Stimulated activated CD8-positive, alpha-beta memory T cell treated with anti-CD3 and anti-CD28 coated beads, Interleukin-15, amount 100 ng/mL, for 1 hour (primary cell): ENCODE results near the gene DUSP15.

Source experiments
- DNase-seq: peaks from one replicate; pipeline ENCODE4 v3.0.0-alpha.2; 2020; ENCODE audit warnings: low read depth

The DUSP15 gene

DNA sequence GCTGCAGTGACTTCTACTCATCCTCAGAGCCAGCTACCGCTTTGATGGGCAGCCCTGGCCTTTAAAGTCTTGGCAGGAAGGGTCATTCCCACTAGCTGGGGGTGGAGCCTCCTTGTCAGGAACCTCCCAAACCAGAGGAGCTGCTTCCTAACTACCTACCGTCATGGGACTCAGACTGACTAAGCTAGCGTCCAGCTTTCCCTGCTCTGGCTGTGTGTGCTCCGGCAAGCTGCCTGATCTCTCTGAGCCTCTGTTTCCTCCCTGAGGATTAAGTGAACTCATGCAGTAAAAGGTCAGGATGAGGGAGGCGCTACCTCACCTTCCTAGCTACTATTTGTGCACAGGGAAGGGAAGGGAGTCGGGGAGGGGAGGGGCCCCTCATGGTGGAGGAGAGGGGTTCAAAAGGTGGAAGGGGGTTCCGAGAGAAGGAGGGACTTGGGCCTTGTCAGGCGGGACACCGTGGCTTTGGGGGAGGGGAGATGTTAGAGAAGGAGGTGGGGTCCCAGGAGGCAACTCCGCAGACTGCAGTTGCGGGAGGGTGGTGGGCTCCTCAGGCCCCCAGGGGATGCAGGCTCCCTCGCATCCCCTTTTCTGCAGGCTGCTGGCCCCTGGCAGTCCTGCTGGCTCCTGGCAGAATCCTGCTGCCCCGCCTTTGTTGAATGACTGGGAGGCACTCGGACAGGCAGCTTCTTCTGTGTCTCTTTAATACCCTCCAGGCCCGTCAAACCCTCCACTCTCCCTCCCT, 9.8 kb downstream of the DUSP15 start:
- no peak for DNase-seq

DNA sequence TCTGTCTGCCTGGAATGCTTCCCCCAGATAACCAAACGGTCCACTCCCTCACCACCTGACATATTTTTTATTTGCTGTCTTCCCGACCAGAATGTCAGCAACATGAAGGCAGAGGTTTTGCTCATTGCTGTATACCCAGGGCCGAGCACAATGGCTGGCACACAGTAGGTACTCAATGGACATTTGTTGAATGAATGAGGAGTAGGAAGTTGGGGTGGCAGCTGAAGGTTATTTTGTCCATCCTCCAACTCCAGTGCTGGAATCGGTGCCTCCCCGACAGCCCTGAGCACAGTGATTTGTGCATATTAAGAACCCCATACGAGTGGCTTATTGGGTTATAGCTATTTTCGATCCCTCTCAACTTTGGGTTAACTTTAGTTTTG, 10.3 kb downstream of the DUSP15 start:
- DNase-seq: no peak

- no peak for DNase-seq
Observed at GRCh38 chr20:31859266-31859997, 10.9 kb downstream of the DUSP15 start.

GRCh38 chr20:31858760-31859083, 11.6 kb downstream of the DUSP15 start:
- no peak for DNase-seq

GRCh38 chr20:31857861-31858759, 12.2 kb downstream of the DUSP15 start:
- DNase-seq: no peak

DNA sequence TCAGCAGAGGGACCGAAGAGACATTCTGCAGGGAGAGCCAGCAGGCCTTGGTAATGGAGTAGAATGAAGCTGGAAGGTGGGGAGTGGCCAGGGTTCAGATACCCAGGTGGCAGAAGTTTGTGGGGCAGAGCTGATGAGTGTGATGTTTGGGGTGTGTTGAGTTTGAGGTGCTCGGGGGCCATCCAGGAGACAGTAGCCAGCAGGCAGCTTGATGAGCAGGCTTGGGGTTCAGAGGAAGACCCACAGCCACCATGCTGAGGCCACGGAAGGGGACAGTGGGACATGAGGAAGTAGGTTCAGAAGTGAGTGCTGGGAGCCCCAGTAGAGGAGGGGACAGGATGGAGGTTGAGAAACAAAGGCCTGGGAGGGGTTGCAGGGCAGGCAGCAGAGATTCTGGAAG, 13.8 kb downstream of the DUSP15 start:
- DNase-seq: no peak

GRCh38 chr20:31853481-31853880, 16.8 kb downstream of the DUSP15 start:
- DNase-seq: no peak

GRCh38 chr20:31851240-31851955, 18.9 kb downstream of the DUSP15 start:
- no peak for DNase-seq

- no peak for DNase-seq
Observed at GRCh38 chr20:31849306-31849930, 20.9 kb downstream of the DUSP15 start.

DNA sequence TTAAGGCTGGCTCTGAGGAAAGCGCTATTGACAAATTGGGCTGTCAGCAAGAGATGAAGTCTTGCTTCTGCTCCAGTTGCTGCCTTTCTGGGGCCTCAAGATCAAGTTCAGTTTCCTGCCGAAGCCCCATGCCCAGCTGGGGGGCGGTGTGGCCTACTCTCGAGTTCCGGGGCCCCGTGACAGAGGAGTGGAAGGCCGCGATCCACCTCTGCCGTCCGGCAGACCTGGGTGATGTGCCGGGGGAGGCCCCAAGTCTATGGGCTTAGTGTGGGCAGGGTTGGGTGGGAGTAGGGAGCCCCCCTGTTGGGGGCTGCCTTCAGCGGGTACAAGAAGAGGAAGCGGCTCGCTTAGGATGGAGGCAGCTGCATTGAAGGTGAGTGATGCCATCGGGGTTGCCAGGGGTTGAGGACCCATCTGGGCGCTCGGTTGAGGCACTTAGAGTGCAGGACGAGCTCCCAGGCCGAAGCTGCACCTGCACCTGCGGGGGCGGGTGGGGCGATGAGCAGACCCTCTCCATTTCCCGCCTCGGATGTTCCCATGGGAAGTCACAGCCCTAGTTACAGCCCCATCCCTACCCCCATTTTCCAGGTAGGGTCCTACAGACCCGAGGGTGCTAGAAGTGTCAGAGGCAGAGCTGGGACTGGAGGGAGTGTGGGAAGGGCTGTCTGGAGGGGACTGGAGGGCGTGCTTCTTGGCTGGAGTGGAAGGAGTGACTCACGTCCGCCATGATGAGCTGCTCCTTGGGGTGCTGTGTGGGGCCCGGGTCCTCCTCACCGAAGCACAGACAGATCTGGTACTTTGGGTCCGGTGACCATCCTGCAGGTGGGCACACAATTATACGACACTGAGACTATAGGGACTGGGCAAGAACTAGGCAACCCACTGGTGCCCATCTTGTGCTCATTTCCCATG, 22.0 kb downstream of the DUSP15 start:
- DNase-seq: no peak

DNA sequence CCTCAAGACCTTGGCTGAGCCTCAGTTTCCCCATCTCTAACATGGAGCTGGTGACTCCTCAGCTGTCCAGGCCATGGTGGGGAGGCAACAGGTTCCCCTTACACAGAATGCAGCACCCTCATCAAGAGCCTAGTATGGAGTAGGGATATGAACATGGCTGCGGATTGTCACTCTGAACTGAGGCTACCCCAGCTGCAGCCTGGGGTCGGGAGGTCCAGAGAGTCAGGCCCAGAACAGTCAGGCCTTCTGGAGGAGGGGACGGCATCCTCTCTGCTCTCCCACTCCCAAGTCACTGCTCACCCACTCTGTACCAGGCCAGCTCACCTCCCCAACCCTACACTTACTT, 23.6 kb downstream of the DUSP15 start:
- no peak for DNase-seq

DNA sequence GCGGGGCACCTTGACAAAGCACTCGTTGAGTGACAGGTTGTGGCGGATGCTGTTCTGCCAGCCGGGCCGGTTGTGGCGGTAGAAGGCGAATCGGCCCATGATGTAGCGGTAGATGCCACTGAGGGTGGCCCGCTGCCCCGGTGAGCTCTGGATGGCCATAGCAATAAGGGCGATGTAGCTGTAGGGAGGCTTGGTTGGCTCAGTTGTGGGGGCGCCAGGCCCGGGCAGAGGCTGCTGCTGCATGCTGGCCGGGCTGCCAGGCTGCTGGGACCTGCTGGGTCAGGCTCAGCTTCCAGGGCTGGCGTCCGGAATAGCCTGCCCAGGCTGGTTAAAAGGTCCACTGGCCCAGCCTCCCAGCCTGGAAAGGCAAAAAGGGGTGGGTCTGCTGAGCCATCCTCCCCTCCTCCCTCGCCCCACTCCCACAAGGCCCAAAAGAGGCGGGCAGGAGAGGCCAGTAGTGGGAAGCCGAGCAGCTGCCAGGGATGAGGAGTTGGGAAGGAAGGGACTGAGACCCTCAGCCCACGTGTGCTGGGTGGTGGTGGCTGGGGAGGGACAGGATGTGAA, 24.9 kb downstream of the DUSP15 start, which contains the start of gene FOXS1:
FOXS1 (minus strand) TSS at position 305 of the 564 bp plus-strand sequence; CDS start at position 243, 62 bp downstream.
- no peak for DNase-seq

DNA sequence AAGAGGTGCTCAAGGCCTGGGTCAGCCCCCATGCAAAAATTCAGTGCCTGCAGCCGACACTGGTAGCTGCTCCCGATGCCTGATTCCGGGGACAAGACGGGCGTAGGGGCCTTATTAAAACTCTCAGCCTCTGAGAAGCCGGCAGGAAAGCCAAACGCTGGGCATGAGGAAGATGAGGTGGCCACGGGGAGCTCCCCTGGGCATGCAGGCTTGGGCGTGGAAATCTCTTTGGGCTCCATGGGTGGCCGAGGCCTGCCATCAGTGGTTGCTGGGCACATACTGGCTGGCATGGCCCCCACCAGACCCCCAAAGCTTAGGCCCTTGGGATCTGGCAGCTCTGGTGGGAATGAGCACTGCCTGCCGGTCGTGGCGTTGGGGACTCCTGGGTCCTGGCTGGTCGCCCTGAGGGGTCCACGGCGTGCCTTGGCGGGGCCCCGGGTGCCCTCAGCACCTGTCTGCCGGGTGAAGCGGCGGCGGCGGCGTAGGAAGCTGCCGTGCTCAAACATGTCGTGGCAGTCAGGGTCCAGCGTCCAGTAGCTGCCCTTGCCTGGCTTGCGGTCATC, 25.5 kb downstream of the DUSP15 start:
- DNase-seq: no peak

GRCh38 chr20:31843881-31844280, 26.4 kb downstream of the DUSP15 start:
- DNase-seq: no peak

- no peak for DNase-seq
Observed at GRCh38 chr20:31843288-31843687, 27.0 kb downstream of the DUSP15 start.

DNA sequence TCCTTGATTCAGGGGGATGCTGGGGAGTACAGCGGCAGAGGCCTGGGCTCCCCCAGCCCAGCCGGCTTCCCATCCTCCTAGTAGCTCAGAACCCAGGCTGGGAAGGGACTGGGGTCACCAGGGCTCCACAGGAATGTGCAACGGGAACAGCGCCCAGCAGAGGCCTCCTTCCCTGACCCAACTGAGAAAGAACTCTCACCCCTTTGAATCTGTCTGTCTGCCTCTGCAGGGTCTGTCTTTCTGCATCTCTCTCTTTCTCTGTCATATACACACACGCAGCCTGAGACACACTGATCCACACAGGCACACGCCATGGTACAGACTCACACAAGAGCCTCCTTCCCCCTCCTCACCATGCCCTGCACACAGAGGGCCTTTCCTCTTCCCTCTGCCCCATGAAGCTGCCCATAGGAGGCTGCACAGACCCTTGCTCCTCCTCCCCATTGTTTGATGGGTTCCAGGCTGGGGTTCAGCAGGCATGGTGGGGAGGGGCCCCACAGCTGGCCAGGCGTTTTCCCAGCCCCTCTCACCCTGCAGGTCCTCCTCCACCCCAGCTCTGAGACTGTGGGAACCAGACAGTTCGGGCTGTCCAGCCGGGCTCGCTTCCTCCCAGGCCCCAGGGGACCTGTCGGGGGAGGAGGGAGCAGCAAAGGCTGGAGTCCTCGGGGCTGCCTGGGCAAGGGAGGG, 27.7 kb downstream of the DUSP15 start:
- no peak for DNase-seq

DNA sequence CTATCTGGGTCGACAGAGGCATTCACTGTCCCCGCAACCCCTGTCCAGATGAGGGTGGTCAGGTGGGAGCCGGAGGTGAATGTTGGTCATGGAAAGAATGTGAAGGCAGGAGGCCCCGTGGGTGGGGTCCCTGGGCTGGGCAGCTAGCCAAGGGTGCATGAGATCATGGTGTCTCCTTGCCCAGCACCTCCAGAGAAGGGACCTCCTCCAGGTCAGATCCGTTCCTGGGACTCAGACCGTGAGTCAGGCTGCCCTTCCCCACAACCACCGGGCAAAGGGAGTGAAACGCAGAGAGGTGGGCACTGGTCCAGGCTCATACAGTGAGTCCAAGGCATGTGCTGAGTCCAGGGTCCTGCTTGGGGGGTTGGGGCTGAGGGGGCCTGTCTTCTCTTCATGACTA, 28.4 kb downstream of the DUSP15 start:
- no peak for DNase-seq

- DNase-seq: no peak
Observed at GRCh38 chr20:31840906-31841816, 29.2 kb downstream of the DUSP15 start.
